GM19468 (cell line): ENCODE data around the gene ABHD17A.
"Not testable (repeated sequence)": the region's sequence is repeated elsewhere in the genome, so short reads cannot be mapped to it uniquely, and the experiment has no call there.

Source experiments
- ATAC-seq: cut with Tn5 transposase; IDR thresholded peaks from one replicate; pipeline ENCODE4 v1.9.1; 2021; ENCODE audit warnings: mild to moderate bottlenecking, moderate library complexity, moderate number of reproducible peaks; ENCODE audit not compliant: unreplicated experiment; ENCODE audit errors: extremely low read depth

ABHD17A gene

DNA sequence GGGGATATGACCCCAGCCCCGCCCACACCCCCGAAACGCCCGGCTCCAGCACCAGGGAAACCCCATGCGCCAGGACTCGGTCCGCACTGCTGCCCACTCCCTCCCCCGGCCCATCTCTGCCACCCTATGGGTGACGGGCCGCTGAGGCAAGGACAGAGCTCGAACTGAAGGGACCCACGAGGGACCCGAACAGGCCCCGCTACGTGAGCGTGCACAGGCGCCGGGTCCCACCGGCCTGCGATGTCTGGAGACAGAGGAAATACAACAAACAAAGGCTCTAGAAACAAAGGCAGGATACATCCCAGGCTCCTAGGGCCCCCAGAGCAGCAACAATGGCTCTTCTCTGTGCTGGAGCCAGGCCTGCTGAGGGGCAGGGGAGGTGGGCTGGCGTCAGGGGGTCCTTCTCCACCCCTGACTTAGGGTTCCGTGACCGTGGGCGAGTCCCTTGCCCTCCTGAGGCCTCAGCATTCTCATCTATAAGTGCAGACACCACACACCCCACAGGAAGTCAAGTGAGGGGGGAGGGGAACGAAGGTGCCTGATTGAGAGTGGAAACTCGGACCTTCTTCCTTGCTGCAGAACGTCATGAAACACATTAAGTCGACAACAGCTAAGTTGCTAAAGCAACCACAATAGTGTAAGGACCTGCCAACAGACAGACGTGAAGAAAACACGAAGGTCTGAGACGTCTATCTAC lies 3.1 kb downstream of the ABHD17A start:
- no peak for ATAC-seq

DNA sequence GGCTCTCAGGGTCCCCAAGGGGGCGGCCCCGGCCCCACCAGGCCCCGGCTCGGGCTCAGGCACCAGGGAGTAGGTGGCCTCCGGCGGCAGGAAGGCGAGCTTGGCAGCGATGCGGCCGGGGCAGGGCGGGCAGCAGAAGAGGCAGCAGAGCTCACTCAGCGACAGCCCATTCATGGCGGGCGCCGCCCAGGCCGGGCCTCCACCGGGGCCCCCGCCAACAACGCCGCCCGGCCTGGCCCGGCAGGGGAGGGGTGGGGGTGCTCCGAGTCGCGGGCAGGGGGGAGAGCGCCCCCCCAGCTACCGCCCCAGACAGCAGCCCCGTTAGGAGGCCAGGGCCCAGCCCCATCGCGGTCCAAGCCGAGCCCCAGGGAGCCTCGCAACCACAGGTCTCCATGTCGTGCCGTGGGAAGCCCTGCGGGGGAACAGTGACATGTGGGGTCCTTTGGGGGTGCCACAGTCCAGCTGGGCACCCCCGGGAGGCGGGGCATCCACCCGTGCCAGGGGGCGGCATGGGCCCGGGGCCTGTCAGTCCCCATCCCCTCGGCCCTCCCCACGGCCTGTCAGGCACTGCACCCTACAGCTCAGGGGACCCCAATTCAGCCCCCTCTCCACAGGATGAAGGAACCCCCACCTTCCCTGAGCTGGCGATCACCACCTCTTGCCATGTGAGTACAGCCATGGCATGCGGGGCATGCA lies 3.8 kb downstream of the ABHD17A start:
- ATAC-seq, result not testable (repeated sequence)

DNA sequence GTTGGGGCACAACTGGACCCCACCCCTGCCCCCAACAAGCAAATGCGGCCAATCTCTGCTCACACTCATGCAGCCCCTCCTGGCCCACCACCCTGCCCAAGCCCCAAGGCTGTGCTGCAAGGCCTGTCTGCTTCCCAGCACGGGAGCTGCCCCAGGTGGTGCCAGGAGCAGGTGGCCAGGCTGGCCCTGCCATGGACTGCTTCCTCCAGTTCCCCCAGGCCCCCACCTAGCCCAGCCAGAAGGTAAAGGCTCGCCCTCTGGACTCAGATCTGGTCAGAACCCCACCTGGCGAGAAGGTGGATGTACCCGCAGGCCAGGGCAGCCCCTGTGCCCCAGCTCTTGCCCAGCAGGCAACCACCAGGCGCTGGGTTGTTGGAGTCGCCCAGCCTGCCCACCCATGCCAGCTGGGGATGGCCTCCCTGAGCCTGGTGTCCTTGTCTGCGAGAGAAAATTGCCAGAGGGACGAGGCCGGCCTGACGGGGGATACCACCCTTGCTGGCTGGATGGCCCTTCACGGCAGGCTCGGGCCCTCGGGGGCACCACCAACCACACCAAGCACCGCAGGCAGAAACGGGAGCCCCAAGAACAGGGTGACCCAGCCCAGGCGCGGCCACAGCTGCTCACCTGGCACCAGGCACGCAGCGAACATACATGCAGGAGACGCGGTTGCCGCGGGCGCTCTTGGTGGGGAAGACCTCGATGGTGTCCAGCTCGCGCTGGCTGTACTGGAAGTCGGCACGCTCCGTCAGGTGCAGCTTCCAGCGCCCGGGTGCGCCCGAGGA lies 4.5 kb downstream of the ABHD17A start:
- ATAC-seq, result no peak

DNA sequence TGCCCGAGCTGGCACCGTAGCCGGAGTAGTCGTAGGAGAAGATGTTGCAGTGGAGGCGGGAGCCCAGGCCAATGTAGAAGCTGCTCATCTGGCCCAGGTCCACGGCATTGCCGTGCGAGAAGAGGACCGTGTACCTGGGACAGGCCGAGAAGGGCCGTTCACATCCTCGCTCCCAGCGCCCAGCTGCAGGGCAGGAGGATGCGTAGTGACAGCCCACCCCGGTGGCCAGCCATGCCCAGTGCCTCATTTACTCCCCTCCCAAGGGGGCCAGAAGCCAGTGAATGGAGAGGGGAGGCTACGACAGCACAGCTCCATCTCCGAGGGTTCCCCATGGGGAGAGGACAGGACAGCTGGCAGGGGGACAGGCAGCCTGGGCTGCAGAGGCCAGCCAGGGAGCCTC lies 5.3 kb downstream of the ABHD17A start:
- ATAC-seq, result not testable (repeated sequence)

DNA sequence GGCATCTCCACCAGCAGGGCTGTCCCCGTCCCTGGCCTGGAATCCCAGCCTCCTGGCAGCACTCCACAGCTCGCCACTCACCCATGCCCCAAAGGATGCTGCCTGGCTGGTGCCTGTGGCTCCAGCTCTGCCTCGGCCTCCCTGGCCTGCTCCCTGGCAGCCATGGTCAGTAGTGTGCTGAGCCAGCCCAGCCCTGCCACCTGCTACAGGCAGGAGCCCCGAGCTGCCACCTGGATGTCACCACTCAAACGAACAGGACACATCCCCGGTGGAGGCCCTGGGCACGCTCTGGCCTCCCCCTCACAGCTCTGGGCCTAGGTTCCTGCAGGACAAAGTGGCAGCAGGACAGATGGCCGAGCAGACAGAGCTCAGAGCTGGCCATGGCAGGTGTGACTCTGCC lies 6.7 kb downstream of the ABHD17A start:
- ATAC-seq, result not testable (repeated sequence)

GRCh38 chr19:1877280-1877660 lies 8.0 kb downstream of the ABHD17A start:
- ATAC-seq, result not testable (repeated sequence)

DNA sequence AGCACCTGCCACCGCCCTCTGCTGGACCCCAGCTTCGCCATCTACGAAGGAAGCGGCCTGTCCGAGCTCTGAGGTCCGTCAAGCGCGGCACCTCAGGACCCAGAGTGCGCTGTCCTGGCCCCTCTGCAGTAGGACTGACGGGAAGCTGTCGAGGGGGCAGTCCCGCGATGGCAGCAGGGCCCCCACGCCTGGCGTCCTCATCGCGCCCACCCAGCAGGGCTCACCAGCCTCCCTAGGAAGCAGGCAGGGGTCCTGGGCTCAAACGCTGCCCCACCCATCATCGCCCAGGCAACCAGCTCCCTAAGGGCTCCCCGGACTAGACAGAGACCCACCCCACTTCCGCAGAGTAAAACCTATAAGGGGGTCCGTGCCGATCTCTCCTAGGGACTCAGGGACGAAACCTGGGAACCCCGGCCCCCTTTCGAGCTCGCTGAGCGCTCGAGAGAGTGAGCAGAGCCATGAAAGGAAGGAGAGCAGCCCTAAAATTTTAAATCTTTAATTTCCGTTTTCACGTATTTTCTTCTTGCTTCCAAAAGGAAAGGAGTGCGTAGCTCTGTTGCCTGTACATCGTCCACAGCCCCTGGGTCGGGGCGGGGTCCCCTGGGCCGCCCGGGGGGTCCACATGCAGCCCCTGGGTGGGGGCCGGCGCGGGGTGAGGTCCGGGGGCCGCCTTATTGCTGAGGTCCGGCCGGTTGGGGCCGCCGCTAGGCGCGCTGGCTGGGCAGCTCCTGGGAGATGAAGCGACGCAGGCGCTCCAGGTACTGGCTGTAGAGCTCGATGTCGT lies 8.6 kb downstream of the ABHD17A start:
- not testable (repeated sequence) for ATAC-seq

GRCh38 chr19:1875646-1876495 lies 9.4 kb downstream of the ABHD17A start:
- no peak for ATAC-seq

GRCh38 chr19:1875265-1875645 lies 10.0 kb downstream of the ABHD17A start:
- not testable (repeated sequence) for ATAC-seq

- no peak for ATAC-seq
Measured at GRCh38 chr19:1874554-1875185, 10.6 kb downstream of the ABHD17A start.

DNA sequence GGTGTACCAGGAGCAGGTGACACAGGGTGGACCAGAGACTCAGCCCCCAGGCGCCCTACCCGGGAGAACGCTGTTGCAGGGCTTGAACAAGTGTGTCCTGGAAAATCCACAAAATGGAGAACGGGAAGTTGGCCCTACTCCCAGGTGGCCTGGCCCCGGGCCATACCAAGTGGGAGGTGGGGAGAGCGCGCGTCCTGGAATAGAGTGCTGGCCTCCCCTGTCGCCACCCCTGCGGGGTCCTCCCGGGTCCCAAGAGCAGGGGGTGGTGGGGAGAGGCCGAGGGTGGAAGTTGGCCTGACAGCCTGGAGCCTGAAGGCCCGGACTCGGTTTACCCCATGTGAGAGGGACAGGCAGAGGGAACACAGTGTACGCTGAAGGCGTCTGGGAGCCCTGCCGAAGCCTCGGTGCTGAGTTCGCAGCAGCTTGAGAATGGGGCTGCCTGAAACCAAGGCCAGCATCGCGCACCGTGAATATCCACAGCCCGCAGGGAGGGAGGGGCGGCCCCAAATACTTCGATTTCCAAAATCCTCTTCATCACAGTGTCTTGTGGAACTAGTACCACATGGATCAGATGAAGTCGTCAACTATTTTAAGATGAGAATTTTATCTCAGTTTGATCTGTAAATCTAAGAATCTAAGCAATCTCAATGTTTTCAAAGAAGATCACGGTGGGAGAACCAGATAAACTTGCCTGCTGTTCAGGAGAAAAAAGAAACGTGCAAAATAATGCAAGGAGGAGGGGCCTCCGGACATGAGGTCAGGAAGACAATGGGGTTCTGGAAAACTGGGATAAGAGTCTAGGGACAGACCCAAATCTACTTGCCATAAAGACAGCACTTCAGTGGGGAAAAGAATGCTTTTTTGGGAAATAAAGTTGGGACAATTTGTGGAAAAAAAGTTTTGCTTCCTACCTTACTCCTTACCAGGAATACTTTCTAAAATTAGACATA lies 11.5 kb downstream of the ABHD17A start:
- no peak for ATAC-seq

- ATAC-seq, result no peak
Measured at GRCh38 chr19:1872807-1873523, 12.3 kb downstream of the ABHD17A start.

- ATAC-seq, result no peak
Measured at GRCh38 chr19:1871630-1872029, 13.7 kb downstream of the ABHD17A start.

- no peak for ATAC-seq
Measured at GRCh38 chr19:1871140-1871597, 14.1 kb downstream of the ABHD17A start.

- ATAC-seq, result no peak
Measured at GRCh38 chr19:1868971-1869370, 16.3 kb downstream of the ABHD17A start.

- ATAC-seq, result no peak
Measured at GRCh38 chr19:1867349-1867724, 18.0 kb downstream of the ABHD17A start.

GRCh38 chr19:1866693-1867348 lies 18.5 kb downstream of the ABHD17A start:
- no peak for ATAC-seq
